Activated naive CD4-positive, alpha-beta T cell treated with anti-CD3 and anti-CD28 coated beads for 36 hours (primary cell): Measurements from ENCODE around the gene RNF5. TPM values are rescaled to one million over a fixed set of nuclear protein-coding genes. Genes with fewer than 3 reads are reported as not detected.
A peak's percentile ranks its signal among the peaks of the same experiment; 100 is the strongest.
"Not testable (repeated sequence)": the region's sequence is repeated elsewhere in the genome, so short reads cannot be mapped to it uniquely, and the experiment has no call there.

Source experiments
- CTCF ChIA-PET: fragments of 350-600 bp; sonication (Branson Sonifier 250); formaldehyde crosslinking; loops from one replicate; lab custom pipeline; 2021; ENCODE audit warnings: antibody characterized with exemption; lab: Charles Lee
- DNase-seq: peaks from one replicate; pipeline ENCODE4 v3.0.0-alpha.2; 2020
- H3K27ac Mint-ChIP-seq: one replicate; pipeline ENCODE4 v1.8.0; 2021; ENCODE audit warnings: mild to moderate bottlenecking, mixed read lengths
- H3K27me3 Mint-ChIP-seq: one replicate; pipeline ENCODE4 v1.8.0; 2021; ENCODE audit warnings: low read depth, mixed read lengths
- H3K36me3 Mint-ChIP-seq: one replicate; pipeline ENCODE4 v1.8.0; 2021; ENCODE audit warnings: low read depth, mixed read lengths
- H3K4me1 Mint-ChIP-seq: one replicate; pipeline ENCODE4 v1.8.0; 2021; ENCODE audit warnings: low read depth, mixed read lengths
- H3K4me3 Mint-ChIP-seq: one replicate; pipeline ENCODE4 v1.8.0; 2021; ENCODE audit warnings: mild to moderate bottlenecking, moderate library complexity, mixed read lengths
- H3K9me3 Mint-ChIP-seq: one replicate; pipeline ENCODE4 v1.8.0; 2021; ENCODE audit warnings: mixed read lengths
- intact Hi-C: fragments of 100-400 bp; cut with micrococcal nuclease; formaldehyde crosslinking; loops from one replicate; pipeline ENCODE4 v1.15.1; 2023
- total RNA-seq, 2 experiments: library from RNA; stranded (reverse); gene quantifications; one replicate each; pipeline ENCODE4 v1.2.3, GENCODE V29; 2021

The RNF5 gene
- total RNA-seq, 2 experiments from 2014 or later, result 39.5 to 39.9 TPM

- H3K27me3 Mint-ChIP-seq, result no peaks in the 10 kb centered on the region
These were observed 1.7 kb downstream of the RNF5 start for GRCh38 chr6:32179766-32180405.

GRCh38 chr6:32181148-32181702 lies 3.0 kb downstream of the RNF5 start:
- Mint-ChIP-seq H3K4me1 (peaks cover 56% of the 10 kb centered on the region), H3K27ac (no peak overlapping the region), H3K4me3 (no peak overlapping the region), H3K9me3 (no peaks in the 10 kb centered on the region), H3K36me3 (peaks cover 12% of the 10 kb centered on the region), H3K27me3 (no peaks in the 10 kb centered on the region)
- intact Hi-C loops, result no loop called here
- CTCF ChIA-PET, result no interaction called here
- no peak for DNase-seq

More at GRCh38 chr6:32179766-32180405, 1.7 kb downstream of the RNF5 start:
- intact Hi-C loops, result loop anchor here (2.0 to 5.0 kb wide), 4 partner anchors 345 to 792 kb away; partner anchors contain the start of genes GPANK1 and PSMB8
- peak overlapping the region; percentile 43 for H3K4me3 Mint-ChIP-seq
- DNase-seq, result no peak
- H3K27ac Mint-ChIP-seq, result peak overlapping the region; percentile 66
- H3K4me1 Mint-ChIP-seq, result peaks cover 53% of the 10 kb centered on the region
- peaks cover 6% of the 10 kb centered on the region for H3K36me3 Mint-ChIP-seq
- no peaks in the 10 kb centered on the region for H3K9me3 Mint-ChIP-seq
- CTCF ChIA-PET, result interaction anchor here (1.0 to 1.4 kb wide), 2 partner anchors 8 to 16 kb away, joined by 3 to 5 read pairs; no protein-coding TSS in a partner anchor

GRCh38 chr6:32181915-32182529 lies 3.8 kb downstream of the RNF5 start:
- Mint-ChIP-seq H3K27ac (peak overlapping the region; percentile 19), H3K4me1 (peaks cover 56% of the 10 kb centered on the region)

GRCh38 chr6:32182555-32182981 lies 4.4 kb downstream of the RNF5 start:
- H3K9me3 Mint-ChIP-seq, result no peaks in the 10 kb centered on the region
- H3K4me1 Mint-ChIP-seq, result peaks cover 60% of the 10 kb centered on the region
- intact Hi-C loops, result no loop called here
- peak overlapping the region; percentile 19 for H3K27ac Mint-ChIP-seq
- H3K4me3 Mint-ChIP-seq, result no peak overlapping the region
- no peaks in the 10 kb centered on the region for H3K27me3 Mint-ChIP-seq
- peaks cover 24% of the 10 kb centered on the region for H3K36me3 Mint-ChIP-seq
- no peak for DNase-seq
- CTCF ChIA-PET, result interaction anchor here (0.5 to 0.9 kb wide), 3 partner anchors 11 to 52 kb away, joined by 3 read pairs; no protein-coding TSS in a partner anchor

More at GRCh38 chr6:32181915-32182529, 3.8 kb downstream of the RNF5 start:
- H3K4me3 Mint-ChIP-seq, result no peak overlapping the region
- H3K9me3 Mint-ChIP-seq, result no peaks in the 10 kb centered on the region
- DNase-seq, result no peak
- peaks cover 18% of the 10 kb centered on the region for H3K36me3 Mint-ChIP-seq
- no peaks in the 10 kb centered on the region for H3K27me3 Mint-ChIP-seq
- CTCF ChIA-PET, result interaction anchor here (0.9 kb wide), 1 partner anchor 13 kb away, joined by 3 read pairs; no protein-coding TSS in a partner anchor
- intact Hi-C loops, result no loop called here

- no peak for DNase-seq
- H3K27ac Mint-ChIP-seq, result peak overlapping the region; percentile 3
- CTCF ChIA-PET, result interaction anchor here (0.5 to 0.6 kb wide), 2 partner anchors 11 to 51 kb away, joined by 3 read pairs; no protein-coding TSS in a partner anchor
- peaks cover 25% of the 10 kb centered on the region for H3K36me3 Mint-ChIP-seq
- H3K27me3 Mint-ChIP-seq, result no peaks in the 10 kb centered on the region
- no peaks in the 10 kb centered on the region for H3K9me3 Mint-ChIP-seq
- H3K4me1 Mint-ChIP-seq, result peaks cover 65% of the 10 kb centered on the region
- H3K4me3 Mint-ChIP-seq, result no peak overlapping the region
- intact Hi-C loops, result no loop called here
These were observed 4.8 kb downstream of the RNF5 start for GRCh38 chr6:32183030-32183429.

GRCh38 chr6:32183483-32184083 lies 5.4 kb downstream of the RNF5 start:
- CTCF ChIA-PET, result no interaction called here
- Mint-ChIP-seq H3K9me3 (no peaks in the 10 kb centered on the region), H3K27me3 (no peaks in the 10 kb centered on the region), H3K4me1 (peaks cover 69% of the 10 kb centered on the region), H3K4me3 (no peak overlapping the region), H3K27ac (no peak overlapping the region), H3K36me3 (peaks cover 29% of the 10 kb centered on the region)
- intact Hi-C loops, result no loop called here
- DNase-seq, result no peak

GRCh38 chr6:32184084-32184640 lies 6.0 kb downstream of the RNF5 start, which contains the start of gene AGER:
TSS of gene AGER (minus strand) at chr6:32184253. CDS start at chr6:32184222, 31 bp downstream.
- intact Hi-C loops, result no loop called here
- Mint-ChIP-seq H3K9me3 (no peaks in the 10 kb centered on the region), H3K27ac (peak within 1 kb of the TSS; percentile 39), H3K36me3 (peaks cover 35% of the 10 kb centered on the region), H3K27me3 (no peaks in the 10 kb centered on the region), H3K4me3 (no peak within 1 kb of the TSS), H3K4me1 (peaks cover 69% of the 10 kb centered on the region)
- no peak for DNase-seq
- CTCF ChIA-PET, result no interaction called here

- Mint-ChIP-seq H3K36me3 (peaks cover 32% of the 10 kb centered on the region), H3K27ac (peak overlapping the region; percentile 73), H3K4me1 (peaks cover 57% of the 10 kb centered on the region)
- CTCF ChIA-PET, intact Hi-C loops, H3K27me3 Mint-ChIP-seq, H3K9me3 Mint-ChIP-seq, H3K4me3 Mint-ChIP-seq: not testable (repeated sequence)
- peak; percentile 65 for DNase-seq
These were observed 7.5 kb downstream of the RNF5 start for GRCh38 chr6:32185681-32186131.

- H3K4me3 Mint-ChIP-seq, CTCF ChIA-PET, intact Hi-C loops, H3K27me3 Mint-ChIP-seq, H3K9me3 Mint-ChIP-seq, DNase-seq: not testable (repeated sequence)
- H3K27ac Mint-ChIP-seq, result peak overlapping the region; percentile 73
- H3K36me3 Mint-ChIP-seq, result peaks cover 35% of the 10 kb centered on the region
- peaks cover 59% of the 10 kb centered on the region for H3K4me1 Mint-ChIP-seq
These were observed 8.1 kb downstream of the RNF5 start for GRCh38 chr6:32186151-32186840.

GRCh38 chr6:32187009-32187709 lies 9.0 kb downstream of the RNF5 start:
- Mint-ChIP-seq H3K36me3 (peaks cover 40% of the 10 kb centered on the region), H3K27me3 (no peaks in the 10 kb centered on the region), H3K9me3 (no peaks in the 10 kb centered on the region), H3K27ac (peak overlapping the region; percentile 73), H3K4me1 (peaks cover 60% of the 10 kb centered on the region), H3K4me3 (peak overlapping the region; percentile 23)
- CTCF ChIA-PET, result no interaction called here
- DNase-seq, result no peak
- intact Hi-C loops, result no loop called here
